HG02798 (cell line): ENCODE data around the gene ADARB1.

Experiments used
- ATAC-seq: cut with Tn5 transposase; IDR thresholded peaks from one replicate; pipeline ENCODE4 v1.9.1; 2021; ENCODE audit warnings: mild to moderate bottlenecking; ENCODE audit not compliant: unreplicated experiment, poor library complexity

The ADARB1 gene

DNA sequence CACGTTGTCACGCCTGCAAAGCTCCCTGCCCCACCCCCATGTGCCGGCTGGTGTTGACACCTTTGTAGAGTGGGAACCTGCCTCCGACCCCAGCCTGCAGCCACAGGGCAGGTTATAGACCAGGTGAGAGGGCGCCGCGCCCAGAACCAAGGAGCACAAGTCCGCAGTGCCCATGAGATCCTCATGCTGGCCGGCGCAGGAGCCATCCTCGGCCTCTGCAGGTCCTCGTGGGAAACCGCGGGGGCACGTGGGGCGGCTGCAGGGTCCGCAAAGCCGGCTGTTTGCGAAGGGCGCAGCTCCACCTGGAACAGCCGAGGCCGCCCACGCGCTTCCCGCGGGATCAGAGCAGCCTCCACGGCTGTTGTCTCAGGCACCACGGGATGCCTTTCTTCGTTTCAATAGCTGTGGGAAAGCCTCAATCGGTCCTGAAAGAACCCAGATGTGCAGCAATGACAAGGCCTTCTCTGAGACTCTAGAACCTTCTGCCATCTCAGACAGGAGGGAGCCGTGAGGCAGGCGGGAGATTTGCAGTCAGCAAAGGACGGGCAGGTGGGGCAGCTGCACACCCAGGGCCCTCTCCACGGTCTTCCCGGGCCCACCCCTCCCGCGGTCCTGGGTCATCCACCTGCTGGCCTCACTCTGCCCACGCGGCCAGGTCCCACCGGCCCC, 183.4 kb downstream of the ADARB1 start:
- ATAC-seq = no peak

DNA sequence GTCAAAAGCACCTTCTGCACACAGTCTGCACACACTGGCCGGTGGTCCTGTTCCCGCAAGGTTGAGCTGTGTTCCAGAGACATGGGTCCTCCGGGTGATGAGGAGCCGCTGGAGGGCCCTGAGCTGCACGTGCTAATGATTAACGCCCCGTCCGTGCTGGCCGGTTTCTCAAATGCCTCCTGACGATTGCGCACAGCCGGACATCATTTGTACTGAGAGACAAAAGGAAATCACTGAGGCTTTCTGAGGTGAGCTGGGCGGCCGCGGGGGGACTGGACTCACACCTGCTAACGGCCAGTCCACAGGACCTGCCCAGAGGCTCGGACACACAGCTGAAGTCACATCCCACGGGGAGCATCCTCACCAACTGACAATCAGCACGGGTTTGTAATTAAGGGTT, 184.1 kb downstream of the ADARB1 start:
- ATAC-seq = no peak

DNA sequence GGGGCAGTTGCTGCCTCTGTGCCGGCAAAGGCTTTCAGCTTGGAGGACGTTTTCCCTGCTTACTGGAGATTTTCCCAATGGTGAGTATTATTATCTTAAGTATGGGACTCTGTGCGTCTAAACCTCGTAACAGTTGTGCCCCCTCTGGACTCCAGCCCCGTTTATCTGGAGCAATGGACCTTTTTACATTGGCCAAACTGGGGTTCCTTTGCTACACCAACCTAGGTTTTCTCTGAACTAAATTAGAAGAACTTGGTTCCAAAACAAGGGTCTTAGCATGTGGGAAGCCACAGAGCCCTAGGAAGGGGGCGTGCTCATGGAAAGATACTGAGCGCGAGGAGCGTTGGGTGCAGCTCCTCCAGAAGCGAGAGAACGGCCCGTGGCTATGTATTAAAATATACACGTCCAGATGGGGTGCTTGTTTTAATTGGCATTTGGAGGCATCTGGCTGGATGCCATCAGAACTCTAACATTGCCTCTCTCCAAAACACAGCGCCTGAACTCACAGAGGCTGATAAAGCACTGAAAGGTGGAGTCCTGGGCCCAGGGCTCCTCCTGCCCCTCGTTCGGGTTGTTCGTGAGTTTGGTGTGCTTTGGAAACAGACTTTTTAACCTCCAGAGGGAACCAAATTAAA, 184.9 kb downstream of the ADARB1 start:
- ATAC-seq = no peak

DNA sequence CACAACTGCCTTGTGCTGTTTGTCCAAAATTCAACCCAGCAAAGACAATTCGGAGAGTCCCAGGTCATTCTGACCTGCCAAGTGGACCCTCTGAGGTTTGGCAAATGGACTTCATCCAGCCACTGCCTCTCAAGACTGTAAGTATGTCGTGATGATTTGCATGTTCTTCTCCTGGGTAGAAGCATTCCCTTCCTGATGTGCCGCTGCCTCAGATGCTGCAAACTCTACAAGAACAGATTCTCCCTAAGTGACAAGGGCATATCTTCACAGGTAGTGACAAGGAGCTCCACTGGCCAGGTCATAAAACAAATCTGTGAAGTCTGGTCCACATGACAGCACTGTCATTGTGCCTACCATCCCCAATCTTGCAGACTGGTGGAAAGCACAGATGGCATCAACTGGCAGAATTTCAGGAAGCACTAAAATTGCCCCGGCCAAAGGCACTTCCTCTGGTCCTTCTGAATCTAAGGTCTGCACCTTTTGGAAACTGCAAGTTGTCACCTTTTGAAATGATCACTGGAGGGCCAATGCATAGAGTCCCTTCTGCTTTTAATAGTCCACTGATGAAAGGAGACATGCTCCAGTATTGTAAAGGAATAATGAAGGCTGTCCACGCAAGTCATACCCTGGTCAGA, 185.9 kb downstream of the ADARB1 start:
- ATAC-seq = no peak

DNA sequence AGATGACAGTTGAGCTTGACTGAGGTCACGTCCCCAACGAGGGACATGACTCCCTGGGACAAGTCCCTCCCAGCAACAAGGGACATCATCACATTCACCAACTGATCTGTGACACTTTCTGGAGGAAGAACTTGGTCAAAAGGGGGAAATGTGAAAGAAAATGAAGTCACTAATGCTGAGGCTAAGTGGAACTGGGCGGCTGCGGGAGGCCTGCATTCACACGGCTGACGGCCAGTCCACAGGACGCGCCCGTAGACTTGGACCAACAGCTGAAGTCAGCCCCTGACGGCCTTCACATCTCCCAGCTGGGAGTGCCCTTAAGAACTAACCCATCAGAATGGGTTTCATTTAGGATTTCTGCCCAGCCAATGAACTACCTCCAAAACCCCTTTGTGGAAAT, 186.7 kb downstream of the ADARB1 start:
- ATAC-seq = no peak

DNA sequence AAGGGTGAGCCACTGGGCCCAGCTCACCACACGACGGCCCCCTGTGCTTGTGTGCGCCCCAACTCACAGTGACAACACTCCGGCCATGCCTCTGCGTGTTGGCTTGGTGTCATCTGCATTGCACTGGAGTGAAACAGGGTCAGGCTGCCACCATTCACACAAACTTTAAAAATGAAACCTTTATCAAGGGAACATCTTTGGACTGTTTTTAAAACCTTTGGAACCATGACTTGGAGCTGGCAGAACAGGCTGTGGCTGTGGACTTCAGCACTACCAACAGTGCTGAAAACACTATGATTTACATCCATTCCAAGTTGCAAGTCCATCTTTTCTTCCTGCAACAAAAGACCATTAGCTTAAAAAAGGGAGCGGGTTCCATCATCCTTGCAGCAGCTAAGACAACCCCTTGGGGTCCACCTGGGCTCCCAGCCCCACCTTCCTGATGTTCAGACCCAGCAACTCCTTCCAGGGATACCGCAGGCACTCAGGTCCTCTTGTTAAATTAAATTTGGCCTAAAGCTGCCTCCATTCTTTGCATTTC, 187.7 kb downstream of the ADARB1 start:
- no peak for ATAC-seq

DNA sequence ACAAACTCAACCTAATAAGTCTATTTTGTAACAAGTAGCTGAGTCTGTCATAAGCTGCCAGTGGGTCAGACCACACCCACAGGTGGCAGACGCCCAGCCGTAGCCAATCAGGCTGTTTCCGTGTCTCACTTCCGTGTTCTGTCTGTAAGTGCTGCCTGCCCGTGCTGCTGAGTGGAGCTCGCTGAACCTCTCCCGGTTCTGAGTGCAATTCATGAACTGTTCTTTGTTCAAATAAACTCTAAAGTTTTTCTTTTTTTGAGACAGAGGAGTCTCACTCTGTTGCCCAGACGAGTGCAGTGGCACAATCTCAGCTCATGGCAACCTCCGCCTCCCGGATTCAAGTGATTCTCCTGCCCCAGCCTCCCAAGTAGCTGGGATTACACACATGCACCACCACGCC, 188.2 kb downstream of the ADARB1 start:
- ATAC-seq = no peak

DNA sequence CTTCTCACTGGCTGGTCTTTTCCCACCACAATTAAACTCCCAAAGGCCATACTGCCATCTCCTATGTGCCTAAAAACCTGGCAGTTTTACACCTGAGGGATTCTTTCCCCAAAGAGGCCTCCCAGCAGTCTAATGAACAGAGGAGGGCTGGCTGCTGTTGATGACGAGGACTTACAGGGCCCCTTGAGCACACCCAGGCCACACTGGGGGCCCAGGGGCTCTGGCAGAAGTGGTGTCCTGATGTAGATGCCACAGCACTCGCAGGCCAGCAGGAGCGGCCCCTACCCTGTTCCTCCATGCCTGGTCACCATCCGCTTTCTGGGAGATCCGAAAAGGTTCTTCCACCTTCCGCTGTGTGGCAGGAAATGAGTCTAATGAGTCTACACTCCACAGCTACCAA, 189.2 kb downstream of the ADARB1 start:
- ATAC-seq = no peak

DNA sequence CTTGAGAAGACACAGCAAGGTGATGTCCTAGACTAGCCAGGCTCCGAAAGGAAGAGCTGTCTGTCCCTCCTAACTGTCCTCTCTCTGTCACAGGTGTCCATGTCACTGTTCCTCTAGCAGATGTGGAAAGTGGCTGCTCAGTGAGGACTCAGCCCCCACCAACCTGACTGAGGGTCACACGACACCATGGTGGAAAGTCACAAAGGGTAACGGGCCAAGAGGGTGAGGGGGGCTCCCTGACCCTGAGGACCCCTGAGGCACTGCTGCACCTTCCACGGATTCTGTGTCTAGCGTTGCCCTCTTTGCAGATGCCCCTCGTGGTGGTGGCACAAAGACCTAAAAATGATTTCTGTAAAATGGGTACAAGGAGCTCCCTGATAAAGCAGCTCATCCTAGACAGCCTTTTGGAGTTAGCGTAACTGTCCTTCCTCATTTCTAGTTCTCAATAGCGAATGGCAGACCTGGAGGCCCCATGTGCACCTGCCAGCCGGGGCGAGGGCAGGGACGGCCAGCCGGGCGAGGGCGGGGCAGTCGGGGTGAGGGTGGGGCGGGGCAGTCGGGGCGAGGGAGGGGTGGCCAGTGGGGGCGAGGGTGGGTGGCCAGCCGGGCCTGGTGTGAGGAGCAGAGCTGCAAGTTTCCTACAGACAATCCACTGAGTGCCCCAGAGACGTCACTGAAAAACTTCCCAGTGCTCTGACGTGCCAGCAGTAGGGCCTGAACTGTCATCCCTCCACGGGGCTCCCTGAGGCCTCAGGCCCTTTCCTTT, 189.9 kb downstream of the ADARB1 start:
- ATAC-seq = no peak

DNA sequence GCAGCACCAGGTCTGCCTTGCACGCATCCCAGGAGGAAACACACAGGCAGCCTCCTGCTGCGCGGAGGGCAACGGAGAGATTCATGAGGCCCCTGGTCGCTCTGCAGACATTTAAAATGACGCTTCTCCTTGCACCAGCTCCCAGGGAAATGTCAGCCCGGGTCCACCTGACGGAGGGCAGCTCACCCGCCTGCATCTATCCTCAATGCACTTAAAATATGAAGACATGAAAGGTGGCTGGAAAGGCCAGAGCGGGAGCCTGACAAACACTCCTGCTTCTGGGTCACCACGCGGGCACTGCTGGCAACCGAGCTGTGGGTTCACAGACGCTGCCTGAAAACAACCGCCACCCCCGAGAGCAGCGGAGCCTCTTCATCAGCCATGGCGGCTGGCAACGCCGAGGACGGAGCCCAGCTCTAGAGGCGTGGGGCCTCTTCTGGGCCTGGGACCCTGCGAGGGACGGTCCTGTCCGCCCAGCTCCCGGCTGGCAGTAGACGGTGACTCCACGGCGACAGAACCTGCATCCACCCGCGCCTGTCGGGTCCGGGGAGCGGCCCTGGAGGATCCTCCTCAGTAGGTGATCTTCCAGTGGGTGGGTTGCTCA, 190.6 kb downstream of the ADARB1 start:
- ATAC-seq = no peak

DNA sequence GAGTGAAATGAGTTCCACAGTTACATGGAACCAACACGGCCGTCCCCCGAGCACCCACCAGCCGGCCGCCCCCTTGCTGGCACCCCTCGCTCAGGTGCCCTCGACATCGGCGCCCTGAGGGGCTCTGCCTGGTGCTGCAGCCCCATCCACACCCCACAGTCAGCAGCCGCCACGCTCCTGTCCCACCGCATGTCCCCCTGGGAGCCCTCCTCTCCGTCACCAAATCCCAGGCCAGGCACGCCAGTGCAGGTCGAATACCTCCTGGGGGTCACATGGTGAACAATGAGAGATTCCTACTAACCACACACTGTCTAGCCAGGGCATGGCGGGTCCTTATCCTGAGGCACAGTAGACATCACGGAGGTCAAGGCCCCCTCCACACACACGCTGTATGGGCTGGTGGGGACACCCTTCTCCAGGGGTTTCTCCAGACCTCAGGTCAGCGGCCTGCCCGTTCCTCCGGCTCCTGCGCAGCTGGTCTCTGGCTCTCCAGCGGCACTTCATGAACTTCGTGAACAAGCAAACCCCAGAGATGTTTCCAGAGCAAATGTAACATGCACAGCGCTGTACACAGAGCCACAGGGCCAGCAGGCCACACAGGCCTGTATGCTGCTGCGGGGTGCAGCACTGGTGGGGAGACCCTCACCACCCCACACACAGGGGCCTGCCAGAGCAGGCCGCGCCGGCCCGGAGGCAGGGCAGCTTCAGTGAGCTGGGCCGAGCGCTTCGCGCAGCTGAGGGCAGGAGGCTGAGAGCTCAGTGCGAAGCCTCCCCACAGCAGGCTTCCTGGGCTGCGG, 191.5 kb downstream of the ADARB1 start:
- no peak for ATAC-seq

DNA sequence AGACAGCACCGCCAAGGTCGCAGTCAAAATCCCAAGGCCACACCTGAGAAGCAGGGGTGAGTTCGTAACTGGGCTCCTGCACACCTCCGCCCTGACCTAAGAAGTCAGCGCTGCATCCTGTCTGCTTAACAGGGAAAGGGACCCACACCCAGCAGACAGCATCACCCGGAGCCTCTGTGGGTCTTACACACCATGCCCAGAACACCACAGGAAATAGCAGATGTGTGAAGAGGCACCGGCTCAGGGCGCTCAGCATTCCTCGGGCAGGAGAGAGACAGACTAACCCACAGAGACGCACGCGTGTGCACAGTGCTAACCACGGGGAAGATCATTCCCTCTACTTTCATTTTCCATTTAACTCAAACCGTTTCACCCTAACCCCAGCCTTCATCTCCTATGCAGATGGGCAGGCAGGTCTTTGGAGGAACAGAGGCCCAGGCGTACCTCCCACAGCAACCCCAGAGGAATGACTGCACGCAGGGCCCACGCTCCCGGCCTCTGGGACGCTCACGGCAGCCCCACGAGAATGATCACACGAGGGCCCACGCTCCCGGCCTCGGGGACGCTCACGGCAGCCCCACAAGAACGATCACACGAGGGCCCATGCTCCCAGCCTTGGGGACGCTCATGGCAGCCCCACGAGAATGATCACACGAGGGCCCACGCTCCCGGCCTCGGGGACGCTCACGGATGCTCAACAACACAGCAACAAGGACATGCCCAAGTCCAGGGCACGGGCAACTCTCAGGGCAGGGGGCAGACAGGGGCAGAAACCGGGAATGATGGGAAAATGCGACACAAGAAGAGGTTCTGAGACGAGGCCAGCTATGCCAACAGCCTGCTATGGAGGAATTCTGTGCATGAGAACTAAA, 192.4 kb downstream of the ADARB1 start:
- no peak for ATAC-seq

DNA sequence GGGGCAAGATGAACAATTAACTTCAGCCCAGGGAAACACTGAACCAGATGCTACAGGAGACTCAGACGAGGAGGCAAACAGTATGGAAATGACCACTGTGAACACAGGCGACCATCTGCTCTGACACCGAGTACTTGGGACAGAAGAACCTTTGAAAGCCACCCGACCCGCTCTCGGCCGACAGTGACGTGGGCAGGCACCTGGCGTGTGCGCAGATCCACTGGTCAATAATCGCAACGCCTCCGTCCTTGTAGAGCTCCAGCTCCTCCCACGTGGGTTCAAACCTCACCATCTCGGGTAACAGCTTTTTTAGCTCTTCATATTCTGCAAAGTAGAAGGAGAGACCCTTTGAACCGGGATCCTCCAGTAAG, 193.0 kb downstream of the ADARB1 start:
- ATAC-seq = no peak

DNA sequence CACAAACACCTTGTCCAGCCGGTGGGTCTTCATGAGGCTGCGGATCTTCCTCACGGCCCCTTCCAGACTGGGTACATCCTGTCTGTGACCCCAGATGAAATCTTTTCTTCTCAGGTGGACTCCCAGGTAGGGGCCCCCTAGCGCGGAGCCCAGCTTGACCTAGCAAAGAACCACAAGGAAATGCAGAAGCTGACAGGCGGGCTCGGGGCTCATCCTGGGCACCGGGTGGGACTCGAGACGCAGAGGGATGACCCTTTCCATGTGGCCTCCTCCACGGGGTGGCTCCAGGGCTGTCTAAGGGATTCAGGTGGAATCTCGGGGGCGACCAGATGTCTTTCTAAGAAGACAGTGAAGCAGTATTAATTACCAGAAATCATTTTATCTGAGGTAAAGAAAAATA, 195.5 kb downstream of the ADARB1 start:
- ATAC-seq = no peak

DNA sequence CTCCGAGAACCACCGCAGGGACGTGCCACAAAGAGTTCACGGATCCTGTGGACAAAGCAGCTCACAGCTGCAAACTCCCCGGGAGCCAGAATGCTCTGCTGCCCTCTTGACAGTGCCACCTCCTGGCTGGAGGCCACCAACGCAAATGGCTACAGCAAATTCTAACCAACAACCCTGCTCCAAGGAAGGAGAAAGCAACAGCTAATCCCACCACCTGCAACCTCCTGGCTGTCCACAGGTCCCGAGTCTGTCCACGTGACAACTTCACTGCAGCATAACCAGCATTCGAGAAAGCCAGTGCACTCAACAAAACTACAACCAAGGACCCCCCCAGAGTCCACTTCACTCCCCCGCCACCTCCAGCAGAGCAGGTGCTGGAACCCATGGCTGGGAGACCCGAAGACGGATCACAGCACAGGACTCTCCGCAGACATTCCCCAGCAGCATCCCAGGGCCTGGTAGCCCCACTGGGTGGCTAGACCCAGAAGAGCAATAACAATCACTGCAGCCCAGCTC, 196.0 kb downstream of the ADARB1 start:
- ATAC-seq = no peak
